HG03565 (cell line): ENCODE results near the gene FAT1.

Source experiments
- ATAC-seq: cut with Tn5 transposase; IDR thresholded peaks from one replicate; pipeline ENCODE4 v1.9.1; 2021; ENCODE audit warnings: mild to moderate bottlenecking, moderate library complexity; ENCODE audit not compliant: unreplicated experiment

FAT1 gene

DNA sequence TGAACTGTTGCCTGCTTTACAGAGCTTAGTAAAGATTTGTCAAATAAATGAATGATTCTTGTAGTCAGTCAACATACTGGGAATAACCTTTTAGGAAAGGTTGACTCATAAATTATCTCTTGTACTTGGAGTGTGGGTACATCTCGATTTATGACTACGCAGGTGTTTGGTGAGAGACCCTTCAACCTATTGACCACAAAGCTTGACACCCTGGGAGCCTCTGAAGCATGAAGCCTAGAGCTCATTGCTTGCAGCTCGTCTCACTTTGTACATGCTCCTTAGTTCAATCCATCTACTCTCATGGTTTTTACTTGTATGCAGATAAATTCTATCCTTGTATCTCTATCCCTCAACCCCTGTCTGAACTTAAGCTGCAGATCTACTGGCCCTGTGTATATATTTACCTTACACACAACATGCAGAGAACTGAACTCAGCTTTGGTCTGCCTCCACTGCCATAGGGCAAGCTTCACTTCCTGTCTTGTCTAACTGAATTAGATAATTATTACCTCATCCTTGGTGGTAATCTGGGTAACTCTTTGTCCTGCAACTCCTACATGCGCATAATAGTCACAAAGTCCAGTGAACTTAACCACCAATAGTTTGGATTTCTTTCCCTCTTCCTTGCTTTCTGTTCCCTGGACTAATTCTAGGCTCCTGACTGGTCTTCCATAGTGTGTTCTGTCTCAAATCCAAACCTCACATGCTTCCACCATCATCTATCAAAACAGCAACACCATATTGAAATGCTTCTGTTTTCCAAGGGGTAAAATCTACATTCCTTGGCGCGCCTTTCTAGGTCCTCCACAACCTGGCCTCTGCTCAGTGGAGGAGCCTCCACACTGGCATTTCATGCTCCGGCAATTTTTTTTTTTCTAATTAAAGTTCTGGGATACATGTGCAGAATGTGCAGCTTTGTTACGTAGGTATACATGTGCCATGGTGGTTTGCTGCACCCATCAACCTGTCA, 32.2 kb upstream of the FAT1 start:
- no peak for ATAC-seq

- ATAC-seq = no peak
Measured at GRCh38 chr4:186754976-186755375, 31.3 kb upstream of the FAT1 start.

DNA sequence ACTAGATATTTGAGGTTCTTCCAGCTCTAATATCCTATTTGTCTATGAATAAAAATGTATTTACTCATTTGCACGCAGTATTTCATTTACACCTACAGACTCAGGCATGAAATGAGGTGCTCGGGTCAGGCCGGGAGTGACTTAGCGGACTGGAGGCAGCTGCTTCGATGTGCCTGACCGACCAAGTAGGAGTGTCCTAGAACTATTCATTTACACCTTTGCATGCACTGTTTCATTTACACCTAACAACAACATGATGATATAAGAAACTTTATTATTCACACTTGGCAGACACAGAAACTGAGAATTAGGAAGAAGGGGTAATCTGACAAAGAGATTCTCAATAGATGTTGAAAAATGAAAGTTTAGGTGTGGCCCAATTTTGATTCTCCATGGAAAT, 28.7 kb upstream of the FAT1 start:
- ATAC-seq = no peak

- ATAC-seq = no peak
Measured at GRCh38 chr4:186749611-186750281, 26.1 kb upstream of the FAT1 start.

DNA sequence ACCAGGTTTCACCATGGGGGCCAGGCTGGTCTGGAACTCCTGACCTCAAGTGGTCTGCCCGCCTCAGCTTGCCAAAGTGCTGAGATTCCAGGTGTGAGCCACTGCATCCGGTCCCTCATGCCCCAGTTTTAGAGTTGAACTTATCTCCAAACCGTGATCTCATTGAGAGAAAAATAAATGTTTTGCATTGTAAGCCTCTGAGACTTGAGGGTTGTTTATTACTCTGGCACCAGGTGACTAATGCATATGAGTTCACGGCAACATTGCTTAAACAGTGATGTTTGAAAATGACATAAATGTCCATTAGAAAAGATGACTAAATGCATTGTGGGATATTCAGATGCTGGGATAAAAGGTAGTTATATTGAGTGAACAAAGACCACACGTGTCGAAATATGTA, 22.9 kb upstream of the FAT1 start:
- no peak for ATAC-seq

- no peak for ATAC-seq
Measured at GRCh38 chr4:186743261-186743660, 19.6 kb upstream of the FAT1 start.

DNA sequence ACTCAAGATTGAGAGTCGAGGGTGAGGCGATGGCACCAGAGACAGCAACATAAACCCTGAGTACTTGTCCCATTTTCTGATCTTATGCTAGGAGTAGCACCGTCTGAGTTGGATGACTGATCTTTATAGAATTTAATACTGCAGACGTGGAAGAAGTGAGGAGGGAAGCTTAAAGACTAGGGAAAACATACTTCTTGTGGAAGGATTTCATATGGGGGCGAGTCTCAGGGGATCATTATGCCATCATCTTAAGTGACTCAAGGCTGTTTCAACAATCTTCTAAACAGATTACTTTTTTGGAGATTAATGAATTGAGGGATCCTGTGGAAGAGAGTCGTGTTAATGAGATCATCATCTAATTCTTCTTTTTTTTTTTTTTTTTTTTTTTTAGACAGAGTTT, 17.2 kb upstream of the FAT1 start:
- ATAC-seq = no peak

DNA sequence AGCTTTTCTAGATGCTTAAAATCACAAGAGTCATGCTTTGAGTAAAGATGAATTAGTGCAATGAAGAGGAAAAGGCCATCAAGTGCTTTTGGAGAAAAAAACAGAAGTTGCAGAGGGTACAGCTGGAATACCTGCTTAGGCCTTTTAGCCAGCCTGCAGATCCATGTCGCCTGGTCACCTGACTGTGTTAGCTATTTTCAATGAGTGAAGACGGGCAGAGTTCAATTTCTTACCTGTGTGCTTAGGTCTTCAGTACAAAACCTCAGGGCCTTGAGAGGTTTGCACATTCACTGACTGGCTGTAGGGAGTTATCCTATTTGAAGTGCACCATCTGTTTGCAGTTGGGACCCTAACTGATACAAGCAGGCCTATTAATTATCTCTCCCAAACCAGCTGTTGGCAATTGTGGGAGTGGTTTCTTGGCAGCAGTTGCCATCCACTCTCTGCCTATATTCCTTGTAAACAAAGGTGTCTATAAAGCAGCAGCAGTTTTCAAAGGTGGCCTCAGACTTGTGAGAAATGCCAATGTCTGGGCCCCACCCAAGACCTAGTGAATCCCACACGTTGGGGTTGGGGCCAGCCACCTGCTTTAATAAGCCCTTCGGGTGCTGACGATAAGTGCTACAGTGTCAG, 16.3 kb upstream of the FAT1 start:
- ATAC-seq = no peak

DNA sequence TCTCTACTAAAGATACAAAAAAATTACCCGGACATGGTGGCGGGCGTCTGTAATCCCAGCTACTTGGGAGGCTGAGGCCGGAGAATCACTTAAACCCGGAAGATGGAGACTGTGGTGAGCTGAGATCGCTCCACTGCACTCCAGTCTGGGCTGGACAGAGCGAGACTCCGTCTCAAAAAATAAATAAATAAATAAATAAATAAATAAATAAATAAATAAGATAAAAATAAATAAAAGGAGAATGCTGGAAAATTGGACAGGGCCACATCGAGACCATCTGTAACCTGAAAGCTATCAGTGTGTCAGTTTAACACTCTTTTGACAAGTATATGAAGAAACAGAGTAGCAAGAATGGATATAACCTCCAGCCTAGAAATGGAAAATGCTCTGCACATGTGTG, 15.7 kb upstream of the FAT1 start:
- no peak for ATAC-seq

- ATAC-seq = no peak
Measured at GRCh38 chr4:186738421-186738820, 14.8 kb upstream of the FAT1 start.

DNA sequence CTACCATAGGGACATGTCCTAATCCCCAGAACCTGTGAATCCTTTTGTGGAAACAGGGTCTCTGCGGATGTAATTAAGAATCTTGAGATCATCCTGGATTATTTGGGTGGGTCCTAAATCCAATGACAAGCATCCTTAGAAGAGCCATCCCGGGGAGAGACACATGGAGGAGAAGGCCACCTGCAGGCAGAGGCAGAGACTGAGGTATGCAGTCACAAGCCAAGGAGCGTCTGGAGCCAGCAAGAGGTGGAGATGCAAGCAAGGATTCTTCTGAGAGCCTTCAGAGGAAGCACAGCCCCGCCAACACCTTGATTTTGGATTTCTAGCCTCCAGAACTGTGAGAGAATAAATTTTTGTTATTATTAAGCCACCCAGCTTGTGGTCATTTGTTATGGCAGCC, 13.8 kb upstream of the FAT1 start:
- no peak for ATAC-seq

DNA sequence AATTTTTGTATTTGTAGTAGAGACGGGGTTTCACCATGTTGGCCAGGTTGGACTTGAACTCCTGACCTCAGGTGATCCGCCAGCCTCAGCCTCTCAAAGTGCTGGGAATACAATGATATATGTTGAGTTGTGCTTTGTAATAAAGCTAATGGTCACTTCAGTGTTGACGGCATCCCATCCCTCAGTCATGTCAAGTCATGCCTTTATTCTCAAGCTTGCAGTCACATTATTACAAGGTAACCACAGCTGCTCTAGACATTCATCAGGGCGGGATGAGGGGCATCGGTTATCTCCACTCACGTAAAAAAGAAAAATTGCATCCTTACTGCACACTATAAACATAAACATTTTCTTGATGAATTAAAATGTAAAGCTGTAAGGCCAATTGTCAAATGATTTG, 12.8 kb upstream of the FAT1 start:
- no peak for ATAC-seq

DNA sequence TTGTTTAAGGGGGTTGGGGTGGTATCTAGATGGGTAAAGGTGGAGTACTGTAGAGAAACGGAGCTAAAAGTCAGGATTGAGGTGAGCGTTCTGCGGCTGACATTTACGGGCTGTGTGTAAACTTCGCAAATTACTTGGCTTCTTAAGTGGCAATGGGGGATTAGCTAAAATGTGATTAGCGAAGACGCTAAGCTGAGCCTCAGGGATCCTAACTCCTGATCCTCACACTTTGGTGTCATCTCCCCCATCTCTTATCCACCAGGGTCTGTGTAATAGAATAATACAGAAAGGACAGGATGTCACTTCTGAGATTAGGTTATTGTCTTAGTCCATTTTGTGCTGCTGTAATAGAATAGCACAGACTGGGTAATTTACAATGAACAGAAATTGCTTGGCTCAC, 10.6 kb upstream of the FAT1 start:
- ATAC-seq = no peak

GRCh38 chr4:186733778-186734177, 10.1 kb upstream of the FAT1 start:
- no peak for ATAC-seq

DNA sequence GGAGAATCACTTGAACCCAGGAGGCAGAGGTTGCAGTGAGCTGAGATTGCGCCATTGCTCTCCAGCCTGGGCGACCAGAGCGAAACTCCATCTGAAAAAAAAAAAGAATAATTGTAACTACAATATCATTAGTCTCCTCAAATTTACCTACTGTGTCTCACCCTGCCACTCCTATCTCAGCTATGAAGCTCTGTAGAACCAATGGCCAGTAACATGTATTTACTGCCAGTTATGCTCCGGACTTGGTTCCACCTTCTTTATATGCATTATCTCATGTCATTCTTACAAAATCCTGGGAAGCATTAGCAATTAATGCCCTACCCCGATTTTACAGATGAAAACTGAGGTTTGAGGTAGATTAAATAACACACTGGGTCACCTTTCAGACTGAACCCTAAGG, 7.0 kb upstream of the FAT1 start:
- ATAC-seq = no peak

DNA sequence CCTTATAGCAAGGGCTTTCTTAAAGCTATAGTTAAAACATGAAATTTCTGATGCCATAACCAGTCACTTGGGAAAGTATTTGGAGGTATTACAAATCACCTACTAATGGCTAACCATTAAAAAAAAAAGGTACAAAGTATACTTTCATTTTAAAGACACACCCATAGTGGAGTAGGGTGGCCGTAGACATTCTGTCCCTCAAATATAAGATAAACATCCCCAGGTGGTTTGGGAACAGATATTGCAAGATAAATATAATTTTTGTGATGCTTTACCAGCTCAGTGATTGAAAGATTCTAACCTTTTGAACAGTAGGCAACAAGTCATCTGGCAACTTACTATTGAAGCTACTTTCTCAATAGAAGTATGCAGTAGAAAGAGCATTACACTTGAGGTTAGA, 6.2 kb upstream of the FAT1 start:
- ATAC-seq = no peak

GRCh38 chr4:186728631-186729271, 5.1 kb upstream of the FAT1 start:
- ATAC-seq = no peak

- ATAC-seq = no peak
Measured at GRCh38 chr4:186727977-186728519, 4.4 kb upstream of the FAT1 start.

DNA sequence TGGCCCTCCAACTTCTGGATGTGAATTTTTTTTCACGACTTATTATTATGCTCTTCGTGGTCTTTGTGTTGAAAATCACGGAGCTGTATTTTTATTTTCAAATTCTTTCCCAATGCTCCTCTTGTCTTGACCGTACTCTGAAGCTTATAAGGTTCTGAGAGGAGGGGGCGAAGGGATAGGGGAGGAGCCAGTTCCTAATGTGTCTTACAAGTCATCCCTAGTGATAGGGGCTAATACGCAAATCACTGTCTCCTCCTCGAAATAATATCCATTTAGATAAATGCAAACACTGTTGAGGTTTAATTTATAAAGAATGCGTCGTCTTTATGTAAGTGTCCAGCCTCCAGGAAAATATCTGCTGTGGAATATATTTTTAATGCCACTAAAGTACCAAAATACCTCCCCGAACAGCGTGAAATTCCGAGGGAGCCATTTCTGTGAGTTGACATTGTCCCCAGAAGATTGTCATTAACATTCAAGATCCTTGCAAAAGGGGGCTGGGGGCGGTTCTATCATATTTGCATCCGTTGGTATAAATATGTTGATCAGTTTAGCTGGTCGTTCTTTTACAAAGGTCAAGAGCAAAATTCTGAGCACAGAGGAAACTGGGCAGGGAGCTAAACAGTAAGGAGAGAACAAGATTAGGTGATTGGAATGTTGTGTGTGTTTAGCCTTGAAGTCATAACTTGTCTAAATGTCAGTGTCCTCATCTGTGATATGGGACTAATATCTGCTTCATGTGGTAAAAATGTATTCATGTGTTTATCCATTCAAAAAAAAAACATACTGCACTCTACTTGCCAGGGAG, 3.7 kb upstream of the FAT1 start:
- ATAC-seq = no peak

- ATAC-seq = no peak
Measured at GRCh38 chr4:186726426-186727168, 2.9 kb upstream of the FAT1 start.
